ENCODE measurements around the gene LRRC7. TPM values are rescaled to one million over a fixed set of nuclear protein-coding genes. Genes with fewer than 3 reads are reported as not detected.

LRRC7 gene
- total RNA-seq, 4 donors from 2014 or later = 11.1 to 21.3 (median 14.1) TPM

DNA sequence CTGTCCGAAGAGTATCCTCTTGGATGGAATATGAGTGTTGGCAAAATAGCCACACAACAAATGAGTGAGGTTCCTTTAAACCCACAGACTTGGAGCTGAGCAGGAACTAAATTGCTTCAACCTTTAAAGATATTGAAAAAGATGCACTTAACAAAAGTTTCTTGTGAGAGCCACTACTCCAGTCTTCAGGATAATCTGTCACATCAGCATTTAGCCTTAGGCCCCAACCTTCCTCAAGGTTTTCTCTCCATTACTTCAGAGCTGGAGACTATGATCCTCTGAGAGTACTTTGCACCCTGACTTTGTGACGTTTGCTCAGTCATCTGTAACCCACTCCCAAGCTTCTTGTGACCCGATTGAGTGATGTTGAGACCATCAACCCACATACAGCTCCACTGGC, 424.9 kb downstream of the LRRC7 start:
- TF ChIP-seq POLR2A (IDR thresholded peaks at IDR 0.05) (no peak), EP300 (IDR thresholded peaks at IDR 0.05) (no peak)
- TF ChIP-seq, protein P1, sequence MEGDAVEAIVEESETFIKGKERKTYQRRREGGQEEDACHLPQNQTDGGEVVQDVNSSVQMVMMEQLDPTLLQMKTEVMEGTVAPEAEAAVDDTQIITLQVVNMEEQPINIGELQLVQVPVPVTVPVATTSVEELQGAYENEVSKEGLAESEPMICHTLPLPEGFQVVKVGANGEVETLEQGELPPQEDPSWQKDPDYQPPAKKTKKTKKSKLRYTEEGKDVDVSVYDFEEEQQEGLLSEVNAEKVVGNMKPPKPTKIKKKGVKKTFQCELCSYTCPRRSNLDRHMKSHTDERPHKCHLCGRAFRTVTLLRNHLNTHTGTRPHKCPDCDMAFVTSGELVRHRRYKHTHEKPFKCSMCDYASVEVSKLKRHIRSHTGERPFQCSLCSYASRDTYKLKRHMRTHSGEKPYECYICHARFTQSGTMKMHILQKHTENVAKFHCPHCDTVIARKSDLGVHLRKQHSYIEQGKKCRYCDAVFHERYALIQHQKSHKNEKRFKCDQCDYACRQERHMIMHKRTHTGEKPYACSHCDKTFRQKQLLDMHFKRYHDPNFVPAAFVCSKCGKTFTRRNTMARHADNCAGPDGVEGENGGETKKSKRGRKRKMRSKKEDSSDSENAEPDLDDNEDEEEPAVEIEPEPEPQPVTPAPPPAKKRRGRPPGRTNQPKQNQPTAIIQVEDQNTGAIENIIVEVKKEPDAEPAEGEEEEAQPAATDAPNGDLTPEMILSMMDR (IDR thresholded peaks at IDR 0.05) = no peak
- WGBS, 2 donors = 66 to 68% methylated on average over 3 of the region's 3 CpGs
- H3K36me3 ChIP-seq = no peaks in the 10 kb centered on the region
- H3K4me3 ChIP-seq = no peak overlapping the region
- no peaks in the 10 kb centered on the region for H3K27me3 ChIP-seq
- no peak overlapping the region for H3K27ac ChIP-seq
- no peaks in the 10 kb centered on the region for H3K9me3 ChIP-seq
- DNase-seq (ENCODE audit: low spot score in 2 of 2) = no peak
- peaks cover 0 to 6% (median 0%) of the 10 kb centered on the region in 4 donors for H3K4me1 ChIP-seq

DNA sequence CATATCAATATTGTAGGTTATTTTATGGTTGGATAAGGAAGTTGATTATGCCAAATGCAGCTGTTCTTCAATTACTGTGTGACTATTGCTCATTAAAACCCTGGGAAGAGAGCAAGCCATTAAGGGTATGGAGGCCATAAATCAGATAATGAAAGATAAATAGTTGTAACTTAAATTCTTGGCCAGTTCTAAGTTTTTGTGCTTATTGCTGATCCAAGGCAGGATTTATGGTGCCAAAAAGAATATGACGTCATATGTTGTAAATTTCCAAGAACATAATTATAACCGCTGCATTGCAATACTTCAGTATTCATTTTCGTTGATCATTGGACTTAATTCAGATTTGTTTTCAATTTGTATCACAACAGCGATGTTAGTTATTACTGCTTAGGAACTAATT, 426.1 kb downstream of the LRRC7 start:
- no peak overlapping the region for H3K27ac ChIP-seq

DNA sequence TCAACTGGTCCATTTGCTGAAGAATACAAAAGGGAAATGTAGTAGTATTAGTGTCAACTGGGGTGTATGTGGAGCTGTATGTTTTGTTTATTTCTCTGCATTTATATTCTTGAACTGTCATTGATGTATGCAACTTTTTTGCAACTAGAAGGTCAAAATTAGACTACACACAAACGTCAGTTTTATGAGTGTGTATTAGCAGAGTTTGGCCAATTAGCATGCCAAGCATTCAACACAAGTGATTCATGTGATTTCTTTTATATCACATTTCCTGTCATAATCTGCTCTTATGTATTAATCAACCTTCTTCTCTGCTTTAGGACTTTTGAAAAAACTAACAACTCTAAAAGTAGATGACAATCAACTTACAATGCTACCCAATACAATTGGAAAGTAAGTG, 426.5 kb downstream of the LRRC7 start:
- H3K27me3 ChIP-seq = no peaks in the 10 kb centered on the region
- WGBS, 2 donors = 6 to 19% methylated on average over 1 of the region's 1 CpG
- H3K27ac ChIP-seq = no peak overlapping the region
- H3K4me3 ChIP-seq = no peak overlapping the region
- TF ChIP-seq EP300 (IDR thresholded peaks at IDR 0.05) = no peak
- no peak for TF ChIP-seq POLR2A (IDR thresholded peaks at IDR 0.05)
- TF ChIP-seq, protein P1 (IDR thresholded peaks at IDR 0.05) = no peak
- DNase-seq (ENCODE audit: low spot score in 2 of 2) = no peak
- no peaks in the 10 kb centered on the region for H3K9me3 ChIP-seq
- H3K4me1 ChIP-seq = peaks cover 0 to 6% (median 0%) of the 10 kb centered on the region in 4 donors
- H3K36me3 ChIP-seq = no peaks in the 10 kb centered on the region

More for the DNA sequence above, 426.1 kb downstream of the LRRC7 start:
- DNase-seq (ENCODE audit: low spot score in 2 of 2) = no peak
- TF ChIP-seq, protein P1 (IDR thresholded peaks at IDR 0.05) = no peak
- TF ChIP-seq EP300 (IDR thresholded peaks at IDR 0.05) = no peak
- no peak for TF ChIP-seq POLR2A (IDR thresholded peaks at IDR 0.05)
- Histone ChIP-seq H3K4me3 (no peak overlapping the region), H3K27me3 (no peaks in the 10 kb centered on the region), H3K9me3 (no peaks in the 10 kb centered on the region), H3K4me1 (peaks cover 0 to 6% (median 0%) of the 10 kb centered on the region in 4 donors), H3K36me3 (no peaks in the 10 kb centered on the region)
- WGBS, 2 donors = 56 to 60% methylated on average over 4 of the region's 4 CpGs

DNA sequence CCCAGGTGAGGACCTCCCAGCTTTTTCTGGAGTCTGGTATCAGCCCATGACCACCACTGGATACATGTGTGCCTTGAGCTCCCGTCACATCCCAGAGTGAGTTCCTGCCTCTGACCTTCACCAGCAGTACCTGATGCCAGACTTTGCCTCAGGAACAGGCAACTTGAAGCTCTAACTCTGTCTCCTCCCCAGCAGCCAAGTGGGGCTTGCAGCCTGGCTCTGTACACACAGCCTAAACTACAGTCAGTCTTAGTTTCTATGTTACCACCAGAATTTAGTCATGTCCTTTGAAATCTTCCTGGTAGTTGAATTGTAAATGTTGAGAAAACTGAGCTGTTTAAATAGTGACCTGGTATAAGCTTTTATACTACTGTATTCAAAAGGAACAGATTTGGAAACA, 431.1 kb downstream of the LRRC7 start:
- no peak overlapping the region for H3K27ac ChIP-seq
- no peak for TF ChIP-seq EP300 (IDR thresholded peaks at IDR 0.05)
- no peak for TF ChIP-seq POLR2A (IDR thresholded peaks at IDR 0.05)
- TF ChIP-seq, protein P1 (IDR thresholded peaks at IDR 0.05) = no peak
- no peak for DNase-seq (ENCODE audit: low spot score in 2 of 2)

DNA sequence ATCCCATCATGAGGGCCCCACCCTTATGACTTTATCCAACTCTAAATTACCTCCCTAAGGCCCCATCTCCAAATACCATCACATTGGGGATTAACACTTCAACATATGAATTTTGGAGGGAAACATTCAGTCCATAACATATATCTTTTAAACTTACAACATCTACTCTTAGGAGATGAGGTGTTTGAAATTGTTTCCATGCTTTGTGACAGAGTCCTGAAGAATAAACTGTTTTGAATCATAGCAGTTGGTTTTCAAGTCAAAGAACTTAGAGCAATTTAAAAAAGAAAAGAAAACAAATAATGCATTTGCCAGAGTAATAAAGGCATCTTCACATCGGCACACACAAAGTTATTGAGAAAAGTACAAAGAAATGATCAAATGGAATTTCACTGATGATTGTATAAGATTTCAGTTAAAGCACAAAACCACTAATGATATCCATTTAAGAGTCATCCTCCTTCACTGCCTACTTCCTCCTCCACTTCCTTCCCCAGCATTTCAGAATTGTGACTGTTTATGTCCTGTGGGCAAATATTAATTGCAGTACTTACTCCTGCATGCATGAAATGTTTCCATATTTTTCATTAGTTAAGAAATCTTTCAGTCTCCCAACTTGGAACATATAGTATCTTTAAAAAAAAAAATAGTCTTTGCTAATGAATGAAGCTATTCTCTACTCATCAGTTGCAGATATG, 435.6 kb downstream of the LRRC7 start:
- H3K9me3 ChIP-seq = no peaks in the 10 kb centered on the region
- no peaks in the 10 kb centered on the region for H3K36me3 ChIP-seq
- no peak overlapping the region for H3K4me3 ChIP-seq
- no peaks in the 10 kb centered on the region for H3K4me1 ChIP-seq
- DNase-seq (ENCODE audit: low spot score in 2 of 2) = no peak
- no peak overlapping the region for H3K27ac ChIP-seq
- H3K27me3 ChIP-seq = no peaks in the 10 kb centered on the region
- WGBS, 2 donors = 33 to 43% methylated on average over 1 of the region's 1 CpG
- TF ChIP-seq EP300 (IDR thresholded peaks at IDR 0.05) (no peak), POLR2A (IDR thresholded peaks at IDR 0.05) (no peak)
- TF ChIP-seq, protein P1 (IDR thresholded peaks at IDR 0.05) = no peak

More for the DNA sequence above, 431.1 kb downstream of the LRRC7 start:
- Histone ChIP-seq H3K36me3 (no peaks in the 10 kb centered on the region), H3K9me3 (no peaks in the 10 kb centered on the region), H3K27me3 (no peaks in the 10 kb centered on the region), H3K4me1 (no peaks in the 10 kb centered on the region), H3K4me3 (no peak overlapping the region)
- WGBS, 2 donors = 83 to 91% methylated on average over 1 of the region's 1 CpG
